ENCODE measurements around the gene BMP7.

GRCh38 chr20:57146155-57146554 is 120.3 kb downstream of the BMP7 start:
- no peak for TF ChIP-seq ISL1 (CRISPR knock-in tag; IDR thresholded peaks at IDR 0.05)
- no peak for TF ChIP-seq ZFP30 (CRISPR knock-in tag; IDR thresholded peaks at IDR 0.05)
- TF ChIP-seq ZC3H10 (CRISPR knock-in tag; IDR thresholded peaks at IDR 0.05): no peak
- TF ChIP-seq ARNTL (CRISPR knock-in tag; IDR thresholded peaks at IDR 0.05; ENCODE audit: borderline replicate concordance, low read depth): no peak
- TF ChIP-seq CSDC2 (CRISPR knock-in tag; IDR thresholded peaks at IDR 0.05): no peak
- no peak for TF ChIP-seq ZNF8 (CRISPR knock-in tag; IDR thresholded peaks at IDR 0.05)
- no peak for TF ChIP-seq POU6F1 (CRISPR knock-in tag; IDR thresholded peaks at IDR 0.05; ENCODE audit: borderline replicate concordance, low read depth)
- TF ChIP-seq ESRRG (CRISPR knock-in tag; IDR thresholded peaks at IDR 0.05): no peak
- TF ChIP-seq BACH2 (CRISPR knock-in tag; IDR thresholded peaks at IDR 0.05; ENCODE audit: borderline replicate concordance): no peak
